GM19239 (cell line): ENCODE data around the gene DEPDC1.
"Not testable (repeated sequence)": the region's sequence is repeated elsewhere in the genome, so short reads cannot be mapped to it uniquely, and the experiment has no call there.

Experiments
- DNase-seq: peaks from one replicate; pipeline ENCODE4 v3.0.0; 2011; ENCODE audit warnings: low spot score; ENCODE audit not compliant: insufficient read length
- FAIRE-seq: peaks from 2 replicates; lab custom pipeline; 2011; peaks lifted over from hg19 to GRCh38; lab: Jason Lieb, UNC

DEPDC1 gene

GRCh38 chr1:68496680-68497357 lies at the start of gene DEPDC1:
DEPDC1 (minus strand) TSS chr1:68497082; CDS start chr1:68496999, 83 bp downstream.
- DNase-seq (peak; percentile 79), FAIRE-seq (peak; percentile 91)

- DNase-seq (no peak), FAIRE-seq (no peak)
Measured at GRCh38 chr1:68544651-68545050, 47.8 kb upstream of the DEPDC1 start.

GRCh38 chr1:68542586-68542985 lies 45.7 kb upstream of the DEPDC1 start:
- no peak for DNase-seq
- FAIRE-seq, result no peak

GRCh38 chr1:68538941-68539340 lies 42.1 kb upstream of the DEPDC1 start:
- DNase-seq (no peak), FAIRE-seq (no peak)

- no peak for FAIRE-seq
- no peak for DNase-seq
Measured at GRCh38 chr1:68528243-68528642, 31.4 kb upstream of the DEPDC1 start.

- DNase-seq (no peak), FAIRE-seq (no peak)
Measured at GRCh38 chr1:68525781-68526180, 28.9 kb upstream of the DEPDC1 start.

GRCh38 chr1:68521286-68521685 lies 24.4 kb upstream of the DEPDC1 start:
- DNase-seq, result no peak
- FAIRE-seq, result no peak

GRCh38 chr1:68516066-68516465 lies 19.2 kb upstream of the DEPDC1 start:
- DNase-seq (no peak), FAIRE-seq (no peak)

GRCh38 chr1:68511254-68511653 lies 14.4 kb upstream of the DEPDC1 start:
- no peak for FAIRE-seq
- DNase-seq, result no peak

- FAIRE-seq (no peak), DNase-seq (no peak)
Measured at GRCh38 chr1:68506386-68506785, 9.5 kb upstream of the DEPDC1 start.

GRCh38 chr1:68503085-68503484 lies 6.2 kb upstream of the DEPDC1 start:
- DNase-seq (no peak), FAIRE-seq (no peak)

- FAIRE-seq (no peak), DNase-seq (no peak)
Measured at GRCh38 chr1:68497358-68497698, 446 bp upstream of the DEPDC1 start.

- peak; percentile 72 for FAIRE-seq
- DNase-seq, result no peak
Measured at GRCh38 chr1:68495968-68496679, 758 bp downstream of the DEPDC1 start.

GRCh38 chr1:68495532-68495931 lies 1.4 kb downstream of the DEPDC1 start:
- no peak for DNase-seq

GRCh38 chr1:68493193-68493592 lies 3.7 kb downstream of the DEPDC1 start:
- no peak for DNase-seq

More at GRCh38 chr1:68495532-68495931, 1.4 kb downstream of the DEPDC1 start:
- FAIRE-seq, result no peak

GRCh38 chr1:68492255-68492654 lies 4.6 kb downstream of the DEPDC1 start:
- FAIRE-seq, DNase-seq: not testable (repeated sequence)

More at GRCh38 chr1:68493193-68493592, 3.7 kb downstream of the DEPDC1 start:
- FAIRE-seq, result no peak

GRCh38 chr1:68490046-68490651 lies 6.7 kb downstream of the DEPDC1 start:
- DNase-seq (no peak), FAIRE-seq (peak; percentile 11)

GRCh38 chr1:68485431-68486022 lies 11.4 kb downstream of the DEPDC1 start:
- FAIRE-seq (no peak), DNase-seq (no peak)

GRCh38 chr1:68484618-68485017 lies 12.3 kb downstream of the DEPDC1 start:
- FAIRE-seq (no peak), DNase-seq (no peak)

- no peak for DNase-seq
- no peak for FAIRE-seq
Measured at GRCh38 chr1:68481041-68481440, 15.8 kb downstream of the DEPDC1 start.

GRCh38 chr1:68479501-68479900 lies 17.4 kb downstream of the DEPDC1 start:
- FAIRE-seq (no peak), DNase-seq (no peak)
